NK-92 treated with Interleukin-12 subunit alpha and Interleukin-12 subunit beta, amount 100 ng/mL, for 24 hours (cell line): ENCODE results near the gene ATP11A.
"Not testable (repeated sequence)": the region's sequence is repeated elsewhere in the genome, so short reads cannot be mapped to it uniquely, and the experiment has no call there.

Experiments
- DNase-seq: peaks from one replicate; lab custom pipeline; 2025; lab: John Stamatoyannopoulos, UW

The ATP11A gene

DNA sequence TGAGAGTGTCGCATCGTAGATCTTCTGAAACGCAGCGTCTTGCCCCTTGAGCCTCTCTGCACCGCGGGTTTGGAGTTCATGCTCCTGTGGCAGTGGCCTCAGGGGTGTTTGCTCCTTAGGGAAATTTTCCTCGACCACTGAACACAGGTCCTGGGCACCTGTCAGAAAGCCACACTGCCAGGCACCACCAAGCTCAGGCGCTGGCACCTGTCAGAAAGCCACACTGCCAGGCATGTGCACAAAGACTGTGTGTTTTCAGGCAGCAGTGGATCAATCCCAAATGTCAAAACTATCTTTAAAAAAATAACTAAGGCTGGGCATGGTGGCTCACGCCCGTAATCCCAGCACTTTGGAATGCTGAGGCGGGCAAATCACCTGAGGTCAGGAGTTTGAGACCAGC, 87.1 kb downstream of the ATP11A start:
- no peak for DNase-seq

DNA sequence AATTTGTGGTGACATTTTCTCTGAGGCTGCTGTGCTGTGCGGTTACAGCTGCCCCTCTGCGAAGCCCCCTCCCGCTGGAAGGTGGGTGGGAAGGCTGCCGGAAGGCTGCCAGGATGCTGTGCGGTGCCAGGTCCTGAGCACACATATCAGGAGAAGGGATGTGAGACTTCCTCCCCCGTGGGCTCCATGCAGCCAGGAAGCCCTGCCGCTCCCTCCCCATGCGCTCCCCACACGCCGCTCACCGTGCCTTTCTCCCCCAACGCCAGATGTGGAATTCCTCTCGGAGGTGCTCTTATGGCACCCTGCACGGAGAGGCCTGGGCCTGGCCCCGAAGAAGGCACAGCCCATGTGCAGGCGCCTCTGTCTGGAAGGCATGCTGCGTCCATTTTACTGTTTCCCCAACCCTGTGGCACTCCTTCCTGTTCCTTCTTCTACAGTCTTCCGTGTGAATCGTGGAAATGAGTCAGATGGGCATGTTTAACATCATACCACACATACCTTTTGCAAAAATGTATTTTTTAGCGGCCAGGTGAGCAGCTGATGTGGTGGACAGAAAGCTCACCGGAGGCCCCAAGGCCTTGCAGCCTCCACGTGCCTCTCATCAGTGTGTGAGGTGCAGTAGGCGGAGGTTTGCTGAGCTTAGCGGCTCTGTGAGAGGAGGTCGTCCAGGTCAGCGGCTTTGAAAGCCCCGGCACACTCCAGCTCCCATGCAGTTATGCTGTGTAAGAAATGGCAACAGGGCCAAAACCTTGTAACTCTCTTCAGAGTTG, 88.0 kb downstream of the ATP11A start:
- DNase-seq = no peak

DNA sequence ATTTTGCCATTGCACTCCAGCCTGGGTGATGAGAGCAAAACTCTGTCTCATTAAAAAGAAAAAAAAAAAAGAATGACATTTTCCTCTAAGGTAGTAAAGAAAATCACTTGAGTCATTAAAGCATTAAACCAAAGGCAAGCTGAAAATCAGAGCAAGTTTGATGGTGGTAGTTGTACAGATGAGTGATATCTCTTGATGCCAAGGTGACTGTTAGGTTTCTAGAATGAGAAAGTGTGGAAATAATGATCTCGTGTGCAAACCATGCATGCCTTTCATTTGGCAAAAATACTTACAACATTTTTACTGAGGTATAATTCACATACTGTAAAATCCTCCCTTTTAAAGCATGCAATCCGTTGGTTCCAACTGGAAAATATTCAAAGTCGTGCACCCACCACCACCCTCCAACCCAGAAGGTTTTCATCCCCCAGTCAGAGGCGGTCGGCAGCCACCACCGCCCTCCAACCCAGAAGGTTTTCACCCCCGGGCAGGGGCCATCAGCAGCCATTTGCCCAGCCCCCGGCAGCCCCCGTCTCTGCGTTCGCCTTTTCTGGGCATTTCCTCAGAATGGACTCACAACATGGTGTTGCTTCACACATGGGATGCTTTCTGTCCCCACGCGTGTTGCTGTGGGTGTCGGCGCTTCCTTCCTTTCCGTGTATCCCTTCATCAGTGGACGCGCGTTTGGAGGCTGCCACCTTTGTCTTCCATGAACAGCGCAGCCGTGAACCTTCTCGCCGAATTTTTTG, 90.2 kb downstream of the ATP11A start:
- no peak for DNase-seq

DNA sequence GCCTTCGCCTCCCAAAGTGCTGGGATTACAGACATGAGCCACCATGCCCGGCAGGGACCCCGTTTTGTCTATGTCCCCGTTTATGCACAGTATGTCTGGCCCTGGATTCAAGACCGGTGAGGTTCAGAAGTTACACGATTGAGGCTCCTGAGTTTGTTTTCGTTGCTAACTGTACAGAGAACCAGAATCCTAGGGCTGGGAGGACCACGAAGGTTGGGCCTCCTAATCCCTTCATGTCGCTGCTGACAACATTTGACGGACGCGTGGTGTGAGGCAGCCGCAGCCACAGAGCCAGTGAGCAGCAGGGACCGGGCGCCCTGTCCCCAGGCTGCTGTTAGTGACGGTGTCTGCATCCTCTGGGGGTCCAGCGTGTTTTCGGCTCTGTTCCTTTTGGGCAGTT, 91.4 kb downstream of the ATP11A start:
- DNase-seq = no peak

DNA sequence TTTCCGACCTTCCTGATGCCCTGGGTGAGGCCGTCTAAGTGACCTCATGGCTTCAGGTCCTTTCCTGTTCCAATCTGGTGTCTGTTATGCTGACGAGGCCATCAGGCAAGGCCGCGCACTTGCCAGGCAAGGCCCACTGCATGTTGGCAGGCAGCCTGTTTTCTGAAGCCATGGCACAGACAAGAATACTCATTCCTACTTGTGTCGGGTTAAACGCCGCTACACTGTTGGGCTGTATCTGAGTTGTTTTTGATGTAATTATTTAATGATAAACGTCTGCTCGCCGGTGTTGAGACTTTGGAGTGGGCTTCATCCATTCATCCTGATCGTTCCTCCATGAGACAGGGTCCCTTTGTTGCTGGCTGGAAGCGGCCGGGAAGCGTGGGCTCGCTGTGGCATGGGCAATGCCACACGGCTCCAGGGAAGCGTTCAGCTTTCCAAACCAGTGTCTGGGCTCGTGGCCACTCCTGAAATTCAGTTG, 92.1 kb downstream of the ATP11A start:
- no peak for DNase-seq

DNA sequence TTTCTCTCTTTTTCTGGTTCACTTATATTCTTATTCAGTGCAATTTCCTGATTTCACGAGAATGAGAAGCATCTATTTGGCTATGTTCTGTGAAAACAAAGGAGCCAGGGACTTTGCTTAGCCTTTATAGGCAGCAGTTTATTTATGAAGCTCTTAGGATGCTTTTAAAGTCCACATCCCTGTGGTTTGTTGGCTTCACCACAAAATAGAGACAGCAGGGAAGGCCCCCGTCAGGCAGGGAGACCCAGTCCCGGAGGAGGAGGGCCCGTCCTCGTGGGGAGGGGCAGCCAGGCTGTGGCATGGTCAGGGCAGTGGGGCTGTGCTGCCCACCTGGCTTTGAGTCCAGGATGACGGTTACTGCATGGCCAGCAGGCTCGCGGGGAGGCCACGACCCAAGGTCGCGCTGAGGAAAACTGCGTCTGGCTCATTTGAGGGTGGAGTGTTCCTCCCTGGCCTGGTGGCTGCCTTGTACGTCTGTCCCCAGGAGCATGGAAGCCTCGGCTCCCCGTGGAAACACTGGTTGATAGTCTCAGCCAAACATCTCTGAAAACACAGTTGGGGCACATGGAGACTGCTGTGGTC, 92.7 kb downstream of the ATP11A start:
- no peak for DNase-seq

DNA sequence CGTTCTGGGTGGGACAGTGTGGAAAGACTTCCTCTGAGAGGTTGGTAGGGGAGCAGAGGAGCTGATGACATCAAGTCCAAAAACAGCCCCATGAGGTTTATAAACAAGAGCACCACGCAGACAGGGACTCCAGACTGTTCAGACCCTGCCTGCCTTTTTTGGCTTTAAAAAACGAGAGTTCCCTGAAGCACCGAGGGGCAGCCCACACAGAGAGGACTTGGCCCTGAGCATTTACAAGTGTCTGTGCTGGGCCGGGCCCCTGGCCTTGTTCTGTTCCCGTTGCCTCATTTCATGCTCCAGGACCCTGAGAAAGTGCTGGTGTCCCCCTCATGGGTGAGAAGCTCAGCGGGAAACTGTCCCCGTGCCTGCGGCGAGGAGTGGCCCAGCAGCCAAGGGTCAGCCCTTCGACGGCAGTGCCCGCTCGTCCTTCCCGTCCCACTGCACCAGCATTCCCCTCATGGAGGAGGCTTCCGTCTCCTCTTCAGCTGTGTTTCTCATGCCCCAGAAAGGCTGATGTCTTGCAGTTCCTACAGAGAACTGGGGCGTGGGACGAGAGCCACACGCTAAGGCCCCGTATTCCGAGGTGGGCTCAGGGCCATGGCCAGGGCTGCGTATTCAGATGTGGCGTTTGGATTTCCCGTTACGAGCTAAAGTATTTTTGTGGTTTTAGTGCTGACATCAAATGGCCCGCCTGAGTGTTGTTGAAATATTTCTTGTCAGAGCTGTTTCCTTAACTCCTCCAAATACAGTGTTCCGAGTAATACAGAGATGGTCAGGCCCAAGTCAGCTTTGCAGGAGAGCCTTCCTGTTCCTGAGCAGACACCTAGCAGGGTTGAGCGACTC, 93.5 kb downstream of the ATP11A start:
- no peak for DNase-seq

DNA sequence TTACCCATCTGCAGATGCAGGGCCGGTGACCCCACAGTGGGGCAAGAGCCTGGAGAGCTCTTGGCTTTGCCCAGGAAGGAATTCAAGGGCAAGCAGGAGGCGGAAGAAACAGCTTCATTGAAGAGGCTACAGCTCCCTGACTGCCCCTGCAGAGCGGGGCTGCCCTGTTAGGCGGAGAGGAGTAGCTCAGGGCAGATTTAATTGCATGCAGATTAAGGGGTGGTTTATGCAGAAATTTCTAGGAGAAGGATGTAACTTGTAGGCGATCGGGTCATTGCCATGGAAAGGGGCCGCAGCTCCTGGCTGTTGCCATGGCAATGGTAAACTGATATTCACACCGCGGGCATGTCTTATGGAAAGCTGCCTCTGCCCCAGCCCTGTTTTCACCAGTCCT, 94.1 kb downstream of the ATP11A start:
- no peak for DNase-seq

DNA sequence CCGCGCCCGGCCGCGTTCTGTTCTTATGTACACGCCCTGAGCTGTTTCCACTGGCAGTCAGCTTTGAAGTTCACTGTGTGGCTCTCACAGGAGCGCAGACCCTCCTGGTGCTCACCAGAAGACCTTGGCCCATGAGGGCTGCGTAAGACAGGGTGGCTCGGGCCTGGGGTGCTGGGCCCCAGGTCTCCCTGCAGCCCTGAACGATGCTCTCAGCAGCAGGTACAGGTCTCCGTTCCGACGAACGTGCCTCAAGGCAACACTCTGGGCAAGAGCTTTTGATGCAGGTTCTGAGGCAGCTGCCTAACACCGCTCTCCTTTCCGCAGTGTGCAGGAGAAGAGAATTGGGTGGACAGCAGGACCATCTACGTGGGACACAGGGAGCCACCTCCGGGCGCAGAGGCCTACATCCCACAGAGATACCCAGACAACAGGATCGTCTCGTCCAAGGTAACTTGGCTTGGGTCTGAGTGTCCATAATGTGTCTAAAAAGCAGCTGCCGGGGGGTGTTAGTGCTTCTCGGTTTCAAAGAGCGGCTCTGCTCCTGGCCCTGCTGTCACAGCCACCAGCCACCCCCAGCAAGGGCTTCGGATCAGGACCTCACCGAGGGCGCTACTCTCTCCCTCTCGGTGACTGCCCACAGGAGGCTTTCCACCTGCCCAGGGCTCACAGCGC, 95.1 kb downstream of the ATP11A start:
- no peak for DNase-seq

DNA sequence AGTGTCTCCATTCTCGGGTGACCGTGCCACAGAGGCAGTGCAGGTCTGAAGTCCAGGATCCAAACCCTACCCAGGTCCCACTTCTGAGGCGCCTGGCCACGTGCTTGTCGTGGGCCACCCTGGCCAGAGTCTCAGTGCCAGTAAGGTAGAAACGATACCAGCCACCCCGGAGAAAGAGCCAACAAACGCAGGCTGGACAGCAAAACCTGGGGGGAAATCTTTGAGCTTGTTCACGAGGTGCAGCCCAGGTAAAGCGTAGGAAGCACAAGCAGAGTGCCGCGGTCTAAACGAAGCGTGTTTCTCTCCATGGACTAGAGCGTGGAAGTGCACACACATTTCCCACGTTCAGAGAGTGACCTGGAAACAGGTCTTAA, 95.6 kb downstream of the ATP11A start:
- no peak for DNase-seq

DNA sequence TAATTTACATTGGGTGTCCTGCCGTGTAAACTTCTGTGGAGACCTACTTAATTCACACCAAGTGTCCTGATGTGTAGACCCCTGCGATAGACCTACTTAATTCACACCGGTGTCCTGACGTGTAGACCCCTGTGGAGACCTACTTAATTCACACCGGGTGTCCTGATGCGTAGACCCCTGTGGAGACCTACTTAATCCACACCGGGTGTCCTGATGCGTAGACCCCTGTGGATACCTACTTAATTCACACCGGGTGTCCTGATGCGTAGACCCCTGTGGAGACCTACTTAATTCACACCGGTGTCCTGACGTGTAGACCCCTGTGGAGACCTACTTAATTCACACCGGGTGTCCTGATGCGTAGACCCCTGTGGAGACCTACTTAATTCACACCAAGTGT, 97.0 kb downstream of the ATP11A start:
- DNase-seq = not testable (repeated sequence)

DNA sequence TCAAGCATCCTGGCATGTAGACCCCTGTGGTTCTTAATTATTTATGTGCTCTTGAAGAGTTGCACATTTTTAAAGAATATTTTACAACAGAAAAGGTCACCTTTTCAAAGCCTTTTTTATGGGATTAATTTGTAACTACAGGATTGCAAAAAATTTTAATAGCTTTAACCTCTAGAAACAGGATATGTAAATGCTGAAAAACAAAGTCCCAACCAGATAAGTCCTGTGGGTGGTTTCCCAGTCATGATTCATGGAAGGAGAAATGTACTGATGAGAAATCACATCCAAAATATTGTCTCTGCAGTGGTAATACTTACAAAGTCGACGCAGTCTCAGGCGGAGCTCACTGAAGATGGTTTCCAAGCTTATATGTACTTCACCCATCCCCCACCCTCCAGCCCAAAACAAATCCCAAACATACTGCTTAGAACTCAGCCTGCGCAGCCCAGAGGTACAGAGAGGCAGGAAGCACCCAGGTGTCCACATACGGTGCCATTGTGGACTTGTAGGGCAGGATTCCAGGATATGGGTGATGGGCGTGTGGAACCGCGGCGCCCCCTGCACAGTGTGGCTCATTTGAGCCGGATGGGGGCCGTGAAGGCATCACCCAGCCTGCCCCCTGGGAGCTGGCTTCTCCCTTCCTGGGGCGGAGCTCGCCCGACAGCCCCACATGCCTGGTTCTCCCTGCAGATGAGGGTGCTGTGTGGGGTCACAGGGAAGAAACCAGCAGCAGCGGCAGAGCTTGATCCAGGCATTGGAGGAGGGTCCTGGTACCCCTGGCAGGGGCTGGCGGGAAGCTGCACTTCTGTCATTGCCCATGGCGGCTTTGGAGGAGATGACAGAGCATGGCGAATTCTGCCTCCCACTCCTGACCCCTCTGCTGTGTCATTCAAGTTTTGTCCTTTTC, 101.2 kb downstream of the ATP11A start:
- no peak for DNase-seq

DNA sequence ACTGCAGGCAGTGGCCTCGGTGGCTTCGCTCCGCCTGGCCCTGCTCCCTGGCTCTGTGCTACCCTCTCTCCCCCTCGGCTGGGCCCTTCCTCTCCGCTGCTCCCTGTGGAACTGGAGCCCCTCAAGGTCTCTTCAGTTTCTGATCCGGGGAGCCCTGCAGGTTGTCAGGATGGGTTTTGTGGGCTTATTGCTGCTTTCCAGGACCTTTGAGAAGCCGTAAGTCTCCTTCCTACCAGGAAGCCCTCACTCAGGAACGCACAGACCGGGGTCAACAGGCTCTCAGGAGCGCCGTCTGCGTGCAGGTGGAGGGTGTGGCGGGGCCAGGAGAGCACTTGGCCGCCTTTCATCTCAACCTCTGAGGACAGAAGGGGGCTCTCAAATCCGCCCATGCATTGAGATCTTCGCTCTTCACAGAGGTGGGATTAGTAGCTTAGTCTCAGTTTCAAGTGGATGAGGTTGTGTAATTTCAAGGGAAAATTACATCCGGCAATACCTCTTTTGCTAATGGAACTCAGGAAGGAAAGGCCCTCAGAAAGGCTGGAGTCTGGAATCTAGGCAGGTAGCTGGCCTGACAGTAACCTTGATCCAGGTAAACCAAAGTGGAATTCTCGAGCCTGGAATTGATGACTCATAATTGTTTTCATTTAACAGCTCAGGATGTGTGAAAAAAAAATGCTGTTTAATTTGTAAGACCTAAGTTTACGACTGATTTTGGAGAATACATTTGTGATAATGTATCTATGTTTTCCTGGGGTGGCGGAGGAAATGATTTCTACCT, 102.0 kb downstream of the ATP11A start:
- no peak for DNase-seq

DNA sequence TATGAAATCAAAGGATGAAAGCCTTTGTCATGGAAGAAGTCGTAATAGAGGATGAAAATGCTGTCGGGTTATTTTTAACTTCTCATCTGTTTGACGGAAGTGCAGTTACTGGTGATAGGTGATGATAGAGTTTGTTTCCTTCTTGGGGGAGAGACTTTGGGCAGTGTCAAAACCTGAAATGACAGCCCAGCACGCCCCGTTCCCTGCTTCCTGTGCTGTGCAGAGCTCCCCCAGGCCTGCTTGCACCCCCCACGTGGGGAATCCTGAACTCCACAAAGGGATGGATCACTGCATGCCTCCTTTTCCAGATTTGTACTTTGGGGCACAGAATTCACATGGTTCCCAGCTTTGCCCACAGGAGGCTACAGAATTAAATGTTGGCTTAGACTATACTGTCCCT, 102.7 kb downstream of the ATP11A start:
- DNase-seq = no peak

DNA sequence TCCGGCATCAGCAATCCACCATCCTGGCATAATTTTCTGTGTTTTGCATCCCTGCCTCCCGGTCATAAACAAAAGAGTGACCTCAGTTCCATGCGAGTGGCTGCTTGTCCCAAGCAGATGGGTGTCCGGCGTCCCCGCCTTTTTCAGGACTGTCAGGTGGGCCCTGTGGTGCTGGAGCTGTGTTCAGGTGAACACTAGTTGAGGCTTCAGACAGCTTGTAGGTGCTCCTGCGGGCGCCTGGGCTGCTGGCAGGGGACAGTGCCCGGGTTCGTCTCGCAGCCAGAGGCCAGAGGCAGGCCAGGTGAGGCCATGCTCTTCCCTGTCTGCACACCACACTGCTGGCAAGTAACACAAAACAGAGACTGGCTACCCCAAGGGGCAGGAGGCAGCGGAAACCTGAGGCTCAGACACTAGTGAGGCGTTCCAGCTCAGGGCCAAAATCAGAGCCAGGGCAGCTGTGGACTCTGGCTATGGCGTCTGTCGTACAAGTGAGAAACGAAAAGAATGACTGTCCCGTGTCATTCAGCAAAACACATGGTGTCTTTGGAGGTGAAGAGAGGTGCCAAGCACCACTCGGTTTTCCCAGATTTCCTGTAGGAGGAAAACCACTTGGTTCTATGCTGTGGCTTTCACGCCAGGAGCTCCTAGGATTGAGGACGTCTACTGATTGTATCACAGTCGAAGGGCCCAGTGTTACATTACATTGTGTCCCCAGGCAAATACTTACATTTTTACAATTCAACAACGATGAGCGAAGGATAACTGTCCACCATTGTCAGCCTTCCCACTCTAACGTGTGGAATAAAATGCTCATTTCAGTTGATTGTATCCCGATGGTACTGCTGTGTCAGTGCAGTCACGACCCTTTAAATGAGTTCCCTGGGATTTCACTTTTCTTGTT, 104.0 kb downstream of the ATP11A start:
- DNase-seq = no peak

DNA sequence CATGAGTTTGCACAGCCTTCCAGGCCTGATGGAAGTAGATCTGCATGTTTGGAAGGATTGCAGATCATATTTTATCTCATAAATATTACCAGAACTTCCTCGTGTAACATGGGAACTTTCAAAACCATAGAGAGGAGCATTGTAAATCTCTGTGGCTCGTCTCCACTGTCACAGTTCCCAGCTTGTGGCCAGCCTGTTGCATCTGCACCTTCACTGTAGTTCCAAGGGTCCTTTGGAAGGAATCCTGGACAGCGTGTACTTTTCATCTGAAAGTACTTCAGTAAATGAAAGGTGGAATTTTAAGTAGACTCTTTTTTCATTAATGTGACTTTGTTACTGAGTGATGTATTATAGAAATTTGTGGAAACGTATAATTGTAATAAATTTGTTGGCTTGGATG, 105.4 kb downstream of the ATP11A start:
- no peak for DNase-seq

DNA sequence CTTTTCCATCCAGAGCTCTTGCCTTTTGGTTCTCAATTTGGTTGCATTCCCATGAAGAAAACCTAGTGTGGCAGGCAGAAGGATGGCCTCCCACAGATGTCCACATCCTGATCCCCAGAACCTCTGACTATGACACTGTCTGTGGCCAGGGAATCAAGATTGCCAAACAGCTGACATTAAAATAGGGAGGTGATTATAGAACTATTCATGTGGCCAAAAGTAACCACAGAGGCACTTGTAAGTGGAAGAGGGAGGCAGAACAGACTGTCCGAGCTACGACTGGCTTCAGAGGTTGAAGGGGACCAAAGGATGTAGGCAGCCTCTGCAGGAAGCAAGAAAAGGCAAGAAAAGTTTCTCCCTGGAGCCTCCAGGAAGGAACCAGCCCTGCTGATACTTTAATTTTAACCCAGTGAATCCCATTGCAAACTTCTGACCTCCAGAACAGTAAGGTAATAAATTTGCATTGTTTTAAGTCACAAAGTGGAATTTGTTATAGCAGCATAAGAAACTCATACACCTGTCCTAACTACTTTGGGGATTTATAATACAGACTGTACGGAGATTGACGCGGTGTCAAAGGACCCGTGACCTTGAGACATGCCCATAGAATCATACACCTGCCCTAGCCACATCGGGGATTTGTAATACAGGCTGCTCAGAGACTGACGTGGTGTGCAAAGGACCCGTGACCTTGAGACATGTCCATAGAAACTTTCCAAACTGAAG, 106.5 kb downstream of the ATP11A start:
- DNase-seq = no peak

DNA sequence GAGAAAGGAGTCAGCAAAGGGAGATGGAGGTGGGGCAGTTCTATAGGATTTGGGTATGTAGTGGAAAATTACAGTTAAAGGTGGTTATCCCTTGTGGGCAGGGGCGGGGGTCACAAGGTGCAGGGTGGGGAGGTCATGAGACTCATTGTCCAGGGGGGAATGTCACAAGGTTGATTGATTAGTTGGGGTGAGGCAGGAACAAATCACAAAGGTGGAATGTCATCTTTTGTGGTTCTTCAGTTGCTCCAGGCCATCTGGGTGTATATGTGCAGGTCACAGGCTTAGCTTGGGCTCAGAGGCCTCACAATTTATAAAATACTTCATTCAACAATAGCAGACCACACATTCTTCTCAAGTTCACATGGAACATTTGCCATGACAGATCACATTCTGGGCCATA, 109.6 kb downstream of the ATP11A start:
- DNase-seq = no peak
